GM18907 (cell line): Measurements from ENCODE around the gene BIN1.

ENCODE experiments used
- ATAC-seq: cut with Tn5 transposase; IDR thresholded peaks from one replicate; pipeline ENCODE4 v1.9.1; 2021; ENCODE audit warnings: mild to moderate bottlenecking, moderate library complexity; ENCODE audit not compliant: unreplicated experiment

BIN1 gene

DNA sequence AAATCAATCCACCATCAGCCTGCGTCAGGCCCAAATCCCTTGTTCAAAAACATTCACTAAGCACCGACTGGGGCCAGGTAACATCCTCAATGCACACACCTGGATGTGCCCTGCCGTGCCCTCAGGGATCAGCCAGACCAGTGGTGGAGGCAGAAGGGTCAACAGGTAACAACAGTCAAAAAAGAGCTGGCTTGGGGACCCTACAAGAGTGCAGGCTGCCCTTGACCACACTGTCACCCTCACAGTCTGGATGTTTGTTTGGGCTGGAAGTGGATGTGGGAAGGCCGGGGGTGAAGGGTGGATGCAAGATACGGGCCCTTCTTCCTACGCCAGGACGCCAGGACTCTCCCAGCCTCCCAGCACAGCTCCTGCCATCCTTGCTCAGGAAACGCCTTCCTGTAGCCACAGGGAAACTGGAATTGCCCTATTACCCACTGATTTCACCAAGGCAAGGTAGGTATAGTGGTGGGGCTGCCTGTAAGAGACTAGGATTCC lies 2.7 kb downstream of the BIN1 start:
- ATAC-seq, result no peak

DNA sequence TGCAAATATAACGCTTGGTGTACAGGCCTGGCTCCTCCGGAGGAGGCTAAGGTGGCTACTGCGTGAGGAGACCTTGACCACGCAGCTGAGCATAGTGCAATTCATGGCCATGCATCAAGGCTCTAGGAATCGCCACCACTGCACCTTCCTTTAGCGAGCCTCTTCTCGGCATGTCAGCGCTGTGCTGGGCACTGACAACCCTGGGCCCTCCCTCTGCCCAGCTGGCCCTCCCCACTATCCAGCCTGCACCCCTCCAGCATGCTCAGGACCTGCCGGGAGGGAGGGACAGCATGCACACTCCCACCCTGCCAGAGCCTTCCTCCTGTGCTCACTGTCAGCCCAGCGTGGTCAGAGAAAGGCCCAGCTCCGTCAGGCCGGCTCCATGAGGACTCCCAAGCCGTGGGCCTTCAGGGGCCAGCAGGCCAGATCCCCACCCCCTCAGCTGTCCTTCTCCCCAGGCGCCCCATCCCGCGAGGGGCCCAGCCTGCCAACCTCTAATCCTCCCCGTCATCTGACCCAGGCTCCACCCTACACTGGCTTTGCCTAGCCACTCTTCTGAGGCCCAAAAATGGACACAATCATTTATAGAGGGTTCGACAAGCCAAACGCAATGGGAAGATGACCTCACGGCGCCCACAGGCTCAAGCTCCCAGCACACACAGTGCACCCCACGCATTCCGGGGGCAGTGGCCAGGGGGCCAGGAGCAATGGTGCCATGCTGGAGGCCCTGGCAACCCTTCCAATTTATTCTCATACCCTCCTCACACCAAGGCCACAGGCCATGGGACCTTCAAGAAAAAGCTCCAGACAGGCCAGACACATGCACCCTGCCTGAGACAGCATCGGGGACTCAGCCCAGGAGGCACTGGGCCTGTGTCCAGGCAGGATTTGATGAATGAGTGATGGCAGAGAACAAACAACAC lies 3.5 kb downstream of the BIN1 start:
- no peak for ATAC-seq

DNA sequence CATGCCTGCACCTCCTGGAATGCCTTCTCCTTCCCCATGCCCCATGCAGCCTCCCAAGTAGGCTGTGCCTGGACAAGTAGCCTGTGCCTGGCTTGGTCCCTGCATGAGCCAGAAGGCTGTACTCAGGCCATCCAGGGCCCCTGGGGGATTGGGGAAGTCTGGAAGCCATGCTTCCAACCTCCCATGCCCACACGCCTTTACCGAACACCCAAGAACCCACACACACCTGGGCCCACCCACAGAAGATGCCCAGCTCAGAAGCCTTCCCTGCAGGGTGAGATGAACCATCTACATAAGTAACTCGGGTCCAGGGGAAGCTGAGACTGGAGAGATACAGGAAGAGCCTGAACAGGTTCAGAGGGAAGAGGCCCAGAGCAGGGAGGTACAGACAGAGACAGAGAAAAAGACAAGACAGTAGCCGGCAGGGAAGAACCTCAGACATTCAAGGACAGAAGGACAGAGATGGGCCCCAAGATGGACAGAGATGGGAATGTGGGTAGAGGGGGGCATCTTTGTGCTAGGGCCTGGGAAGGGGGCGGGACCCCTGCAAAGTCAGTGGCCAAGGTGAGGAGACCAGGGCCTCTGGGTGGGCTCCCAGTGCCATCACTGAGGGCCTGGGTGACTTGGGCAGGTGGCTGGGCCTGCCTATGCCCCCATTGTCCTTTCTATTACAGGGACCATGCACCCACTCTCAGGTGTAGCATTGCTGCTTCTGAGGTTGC lies 4.3 kb downstream of the BIN1 start:
- no peak for ATAC-seq

- no peak for ATAC-seq
These were observed 5.0 kb downstream of the BIN1 start for GRCh38 chr2:127101756-127102477.

GRCh38 chr2:127101048-127101611 lies 5.8 kb downstream of the BIN1 start:
- ATAC-seq, result no peak

DNA sequence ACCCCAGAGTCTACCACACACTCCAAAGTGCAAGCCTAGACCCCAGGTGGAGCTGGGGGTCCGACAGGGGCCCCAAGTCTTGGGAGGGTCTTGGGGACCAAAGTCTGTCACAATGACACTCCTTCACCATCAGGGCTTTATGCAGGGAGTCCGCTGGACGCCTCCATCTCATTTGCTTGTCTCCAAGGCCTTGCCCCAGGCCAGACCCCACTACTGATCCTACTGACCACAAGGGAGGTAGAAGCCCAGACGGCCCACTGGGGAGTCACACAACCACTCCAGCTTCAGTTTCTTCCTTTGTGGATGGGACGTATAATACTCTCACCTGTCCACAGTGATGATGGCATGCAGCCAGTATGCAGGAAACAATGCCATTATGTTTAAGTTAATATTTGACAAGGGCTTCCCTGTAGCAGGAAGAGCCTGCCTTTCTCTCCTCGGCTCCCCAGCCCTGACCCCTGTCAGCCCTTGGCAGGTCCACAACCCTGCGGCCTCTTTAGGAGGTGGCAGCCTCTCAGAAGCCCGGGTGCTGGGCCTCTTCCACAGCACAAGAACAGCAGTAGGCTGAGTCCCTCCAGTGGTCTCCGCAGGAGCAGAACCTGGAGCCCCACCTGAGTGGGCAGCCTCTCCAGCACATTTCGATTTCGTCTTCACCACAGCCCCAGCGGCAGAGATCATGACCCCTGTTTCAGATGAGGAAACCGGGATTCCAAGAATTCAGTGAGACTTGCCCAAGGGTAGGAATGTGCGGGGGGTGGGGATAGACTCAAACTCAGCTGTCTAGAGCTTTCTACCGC lies 6.5 kb downstream of the BIN1 start:
- no peak for ATAC-seq

GRCh38 chr2:127098711-127099110 lies 8.2 kb downstream of the BIN1 start:
- no peak for ATAC-seq

GRCh38 chr2:127097841-127098651 lies 8.9 kb downstream of the BIN1 start:
- no peak for ATAC-seq

GRCh38 chr2:127097471-127097765 lies 9.5 kb downstream of the BIN1 start:
- ATAC-seq, result no peak

- no peak for ATAC-seq
These were observed 10.1 kb downstream of the BIN1 start for GRCh38 chr2:127096718-127097470.

- no peak for ATAC-seq
These were observed 10.7 kb downstream of the BIN1 start for GRCh38 chr2:127096280-127096679.

GRCh38 chr2:127095784-127096183 lies 11.2 kb downstream of the BIN1 start:
- no peak for ATAC-seq

DNA sequence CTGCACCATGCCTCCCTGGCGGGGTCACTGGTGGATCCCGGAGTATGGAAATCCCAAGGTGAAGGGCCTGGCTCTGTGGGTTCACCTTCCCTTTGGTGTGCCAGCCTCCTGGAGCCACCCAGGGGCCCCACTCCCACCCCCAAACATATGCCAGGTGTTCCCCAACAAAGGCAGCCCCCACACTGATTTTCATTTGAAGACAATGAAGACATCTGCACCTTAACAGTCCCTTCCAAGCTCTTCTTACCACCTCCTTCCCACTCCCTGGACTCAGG lies 11.7 kb downstream of the BIN1 start:
- ATAC-seq, result no peak

- ATAC-seq, result no peak
These were observed 12.2 kb downstream of the BIN1 start for GRCh38 chr2:127094509-127095366.

- ATAC-seq, result peak; percentile 47
These were observed 13.2 kb downstream of the BIN1 start for GRCh38 chr2:127093648-127094210.

DNA sequence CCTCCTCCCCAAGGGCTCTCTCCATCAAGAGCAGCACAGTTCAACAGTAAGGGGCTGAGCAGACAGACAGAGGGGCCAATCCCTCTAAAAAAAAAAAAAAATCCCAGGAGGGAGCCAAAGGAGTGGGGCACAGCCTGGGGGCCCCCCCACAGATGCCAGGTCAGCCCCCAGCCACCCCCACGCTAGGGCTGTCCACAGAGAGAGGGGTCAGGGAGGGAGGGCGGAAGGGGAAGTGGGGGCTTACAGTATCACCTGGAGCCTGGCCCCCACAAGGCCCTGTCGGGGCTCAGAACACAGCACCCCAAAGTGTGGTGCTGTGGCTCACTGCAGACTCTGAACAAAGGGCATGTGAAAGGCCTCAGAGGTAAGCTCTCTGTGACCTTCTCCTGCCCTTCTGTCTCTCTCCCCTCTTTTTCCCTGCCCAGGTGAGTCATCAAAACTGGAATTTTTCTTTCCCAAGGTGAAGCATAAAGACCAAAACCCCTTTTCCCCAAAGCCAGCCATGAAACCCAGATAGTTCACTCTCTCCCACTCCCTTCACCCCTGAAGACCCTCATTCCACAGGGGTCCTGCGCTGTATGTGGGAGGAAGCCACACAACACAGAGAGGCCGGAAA lies 13.9 kb downstream of the BIN1 start:
- ATAC-seq, result no peak

DNA sequence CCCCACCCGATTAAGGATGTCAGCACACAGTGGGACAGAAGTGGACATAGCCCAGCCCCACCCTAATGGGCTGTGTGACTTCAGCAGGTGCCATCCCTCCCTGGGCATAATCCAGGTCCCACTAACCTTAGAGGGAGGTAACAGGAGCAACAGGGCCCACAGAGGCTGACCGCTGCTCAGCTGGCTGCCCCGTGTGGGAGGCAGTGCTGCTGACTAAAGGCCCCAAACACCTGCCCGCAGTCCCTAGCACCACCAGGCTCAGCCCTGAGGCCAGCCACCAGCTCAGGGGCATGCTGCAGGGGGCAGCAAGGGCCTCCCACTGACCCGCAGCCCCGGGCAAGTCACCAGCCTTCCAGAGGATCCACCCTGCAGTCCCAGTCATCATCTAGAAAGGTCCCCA lies 14.6 kb downstream of the BIN1 start:
- no peak for ATAC-seq
